Activated T-cell treated with anti-CD3 and anti-CD28 coated beads for 1 hour (primary cell): Measurements from ENCODE around the gene DCP1B.

Experiments used
- DNase-seq: peaks from one replicate; pipeline ENCODE4 v3.0.0-alpha.2; 2020; ENCODE audit warnings: low read depth

The DCP1B gene

GRCh38 chr12:1919763-1920162, 84.5 kb downstream of the DCP1B start:
- DNase-seq, result no peak

GRCh38 chr12:1919284-1919683, 85.0 kb downstream of the DCP1B start:
- no peak for DNase-seq

- DNase-seq, result no peak
Observed at GRCh38 chr12:1918884-1919236, 85.4 kb downstream of the DCP1B start.

GRCh38 chr12:1918081-1918883, 86.0 kb downstream of the DCP1B start, which contains the start of gene CACNA2D4:
CACNA2D4 (minus strand) TSS chr12:1918652; CDS start chr12:1918473, 179 bp downstream.
- no peak for DNase-seq

- DNase-seq, result no peak
Observed at GRCh38 chr12:1917172-1918070, 86.8 kb downstream of the DCP1B start.

GRCh38 chr12:1916371-1917171, 87.7 kb downstream of the DCP1B start:
- no peak for DNase-seq

GRCh38 chr12:1915082-1915968, 88.9 kb downstream of the DCP1B start:
- no peak for DNase-seq

GRCh38 chr12:1914114-1914911, 89.9 kb downstream of the DCP1B start:
- DNase-seq, result no peak

- no peak for DNase-seq
Observed at GRCh38 chr12:1913377-1914113, 90.7 kb downstream of the DCP1B start.

GRCh38 chr12:1912580-1913376, 91.5 kb downstream of the DCP1B start:
- no peak for DNase-seq

- no peak for DNase-seq
Observed at GRCh38 chr12:1911598-1912575, 92.4 kb downstream of the DCP1B start.

- DNase-seq, result no peak
Observed at GRCh38 chr12:1910468-1910867, 93.8 kb downstream of the DCP1B start.

GRCh38 chr12:1908758-1909157, 95.5 kb downstream of the DCP1B start:
- no peak for DNase-seq

- DNase-seq, result no peak
Observed at GRCh38 chr12:1907652-1908611, 96.3 kb downstream of the DCP1B start.

- no peak for DNase-seq
Observed at GRCh38 chr12:1906579-1906978, 97.7 kb downstream of the DCP1B start.

- DNase-seq, result no peak
Observed at GRCh38 chr12:1904875-1905274, 99.4 kb downstream of the DCP1B start.
